Sigmoid colon (tissue), 4 donors: ENCODE measurements around the gene RCAN1.

Experiments
- POLR2A ChIP-seq, 2 donors: fragments of 450-650 bp; IDR thresholded peaks; one replicate each; pipeline ENCODE4 v1.6.1; 2016; ENCODE audit warnings: antibody characterized with exemption in 2 of 2, mild to moderate bottlenecking in 2 of 2, moderate library complexity in 2 of 2
- POLR2AphosphoS5 ChIP-seq, 4 donors: sonication (generic); formaldehyde crosslinking; IDR thresholded peaks; one replicate each; pipeline ENCODE4 v1.6.1; 2017; ENCODE audit warnings: antibody characterized with exemption in 4 of 4

DNA sequence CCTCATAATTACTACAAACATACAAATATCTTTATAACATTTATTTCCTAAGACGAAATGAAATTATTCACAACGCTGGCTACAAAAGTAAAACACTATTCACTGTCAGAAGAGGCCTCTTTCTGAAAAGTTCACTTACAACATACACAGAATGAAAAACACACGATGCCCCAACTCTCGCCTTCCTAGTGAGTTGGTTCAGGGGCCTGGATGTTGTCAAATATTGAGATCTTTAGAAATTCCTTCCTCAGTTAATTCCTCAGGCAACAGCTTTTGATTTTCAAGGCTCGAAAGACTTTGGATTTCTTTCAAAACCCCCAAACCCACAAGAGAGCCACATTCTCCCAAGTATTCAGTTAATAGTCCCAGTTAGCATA is 88.7 kb downstream of the RCAN1 start:
- TF ChIP-seq POLR2A (IDR thresholded peaks at IDR 0.05) (no peak), POLR2AphosphoS5 (IDR thresholded peaks at IDR 0.05) (no peak)
